IMR-90 (cell line): ENCODE results near the gene SLC3A2. TPM values are rescaled to one million over a fixed set of nuclear protein-coding genes. Genes with fewer than 3 reads are reported as not detected.

Experiments used
- ATAC-seq: fragments of 200-7000 bp; cut with Tn5 transposase; 2 replicates; pipeline ENCODE4 v1.9.1; 2020; ENCODE audit warnings: low read depth, mild to moderate bottlenecking, moderate library complexity
- BruUV-seq: library from RNA; stranded (reverse); fragments of 400-500 nt; replicated peaks from 2 replicates; lab custom pipeline; 2021; lab: Mats Ljungman, UMichigan
- CTCF ChIA-PET: fragments of 300-600 bp; formaldehyde crosslinking; extraction: SDS; loops from one replicate; lab custom pipeline; 2021; ENCODE audit warnings: antibody characterized with exemption; lab: Yijun Ruan, JAX
- POLR2A ChIA-PET: fragments of 300-600 bp; sonication (Branson Sonifier 250); formaldehyde crosslinking; loops from one replicate; lab custom pipeline; 2022; ENCODE audit warnings: antibody characterized with exemption; ENCODE audit not compliant: unreplicated experiment; lab: Charles Lee
- DNase-seq: peaks from one replicate; pipeline ENCODE4 v3.0.0; 2013
- H2AFZ ChIP-seq: replicated peaks from 2 replicates; pipeline ENCODE3; 2013; ENCODE audit warnings: low read length, mild to moderate bottlenecking; ENCODE audit not compliant: poor library complexity
- H2AK5ac ChIP-seq: 2 replicates; pipeline ENCODE4 v1.6.1; 2013; ENCODE audit warnings: low read depth, low read length, inconsistent platforms
- H2AK9ac ChIP-seq: replicated peaks from 2 replicates; pipeline ENCODE3; 2013; ENCODE audit warnings: mild to moderate bottlenecking, low read depth, low read length, moderate library complexity; ENCODE audit not compliant: poor library complexity
- H2BK120ac ChIP-seq: 2 replicates; pipeline ENCODE4 v1.6.1; 2013; ENCODE audit warnings: low read depth, low read length, inconsistent platforms
- H2BK15ac ChIP-seq: 3 replicates; pipeline ENCODE4 v1.6.1; 2013; ENCODE audit warnings: low read depth, low read length, inconsistent platforms
- H2BK20ac ChIP-seq: 2 replicates; pipeline ENCODE4 v1.6.1; 2013; ENCODE audit warnings: low read depth, mild to moderate bottlenecking, inconsistent platforms, low read length, moderate library complexity
- H2BK5ac ChIP-seq: 2 replicates; pipeline ENCODE4 v1.6.1; 2013; ENCODE audit warnings: mild to moderate bottlenecking, low read depth, low read length, inconsistent platforms; ENCODE audit not compliant: poor library complexity, severe bottlenecking
- H3K14ac ChIP-seq: replicated peaks from 2 replicates; pipeline ENCODE4 v1.6.1; 2013; ENCODE audit warnings: low read depth, low read length, inconsistent platforms
- H3K18ac ChIP-seq: 2 replicates; pipeline ENCODE4 v1.6.1; 2013; ENCODE audit warnings: low read depth, low read length, control low read depth
- H3K23ac ChIP-seq: 2 replicates; pipeline ENCODE4 v1.6.1; 2013; ENCODE audit warnings: low read depth, low read length, inconsistent platforms
- H3K27ac ChIP-seq: 2 replicates; pipeline ENCODE4 v1.5.1; 2013; ENCODE audit warnings: mild to moderate bottlenecking, control low read depth, low read length; ENCODE audit not compliant: insufficient read depth
- H3K27me3 ChIP-seq: 2 replicates; pipeline ENCODE4 v1.6.1; 2013; ENCODE audit warnings: low read length; ENCODE audit not compliant: control insufficient read depth, insufficient read depth
- H3K36me3 ChIP-seq: 2 replicates; pipeline ENCODE4 v1.6.1; 2013; ENCODE audit warnings: low read length, mixed read lengths; ENCODE audit not compliant: control insufficient read depth, insufficient read depth
- H3K4ac ChIP-seq: 2 replicates; pipeline ENCODE4 v1.6.1; 2013; ENCODE audit warnings: low read depth, low read length, inconsistent platforms
- H3K4me1 ChIP-seq: 2 replicates; pipeline ENCODE4 v1.6.1; 2013; ENCODE audit warnings: low read length, mixed read lengths; ENCODE audit not compliant: control insufficient read depth, insufficient read depth
- H3K4me2 ChIP-seq: 2 replicates; pipeline ENCODE4 v1.6.1; 2013; ENCODE audit warnings: low read depth, mild to moderate bottlenecking, control low read depth, low read length, moderate library complexity
- H3K4me3 ChIP-seq: 2 replicates; pipeline ENCODE4 v1.5.1; 2013; ENCODE audit warnings: low read depth, mild to moderate bottlenecking, control low read depth, low read length, moderate library complexity; ENCODE audit not compliant: insufficient read depth
- H3K56ac ChIP-seq: 2 replicates; pipeline ENCODE4 v1.6.1; 2013; ENCODE audit warnings: low read length, inconsistent platforms; ENCODE audit not compliant: insufficient read depth; ENCODE audit errors: extremely low read depth
- H3K79me1 ChIP-seq, 2 experiments: 2 replicates each; pipeline ENCODE4 v1.6.1; 2013; ENCODE audit warnings: low read length in 2 of 2, inconsistent platforms in 1 of 2, low read depth in 1 of 2
- H3K9ac ChIP-seq: 2 replicates; pipeline ENCODE4 v1.6.1; 2013; ENCODE audit warnings: low read depth, low read length, control low read depth
- H3K9me1 ChIP-seq: 2 replicates; pipeline ENCODE4 v1.6.1; 2013; ENCODE audit warnings: low read length, inconsistent platforms; ENCODE audit not compliant: insufficient read depth
- H3K9me3 ChIP-seq: 2 replicates; pipeline ENCODE4 v1.6.1; 2013; ENCODE audit warnings: low read length; ENCODE audit not compliant: control insufficient read depth, insufficient read depth
- H4K20me1 ChIP-seq: 2 replicates; pipeline ENCODE4 v1.6.1; 2013; ENCODE audit warnings: low read length, inconsistent platforms; ENCODE audit not compliant: insufficient read depth
- H4K5ac ChIP-seq: 2 replicates; pipeline ENCODE4 v1.6.1; 2013; ENCODE audit warnings: mild to moderate bottlenecking, low read depth, low read length, control low read depth
- H4K8ac ChIP-seq, 2 experiments: 2 replicates each; pipeline ENCODE4 v1.6.1; 2013; ENCODE audit warnings: low read depth in 2 of 2, low read length in 2 of 2, control low read depth in 1 of 2, inconsistent platforms in 1 of 2
- H4K91ac ChIP-seq: 2 replicates; pipeline ENCODE4 v1.6.1; 2013; ENCODE audit warnings: low read depth, low read length, inconsistent platforms; ENCODE audit not compliant: insufficient read depth
- BHLHE40 ChIP-seq: fragments of 150-350 bp; IDR thresholded peaks from 2 replicates; pipeline ENCODE4 v1.6.1; 2016; ENCODE audit warnings: mild to moderate bottlenecking, low read depth, low read length
- CEBPB ChIP-seq: IDR thresholded peaks from 2 replicates; pipeline ENCODE4 v1.6.1; 2012; ENCODE audit warnings: low read depth, low read length, improper control_type of control experiment
- CHD1 ChIP-seq: IDR thresholded peaks from 2 replicates; pipeline ENCODE4 v1.6.1; 2012; ENCODE audit warnings: low read depth, low read length, improper control_type of control experiment
- CTCF ChIP-seq: conservative IDR thresholded peaks from 2 replicates; pipeline ENCODE4 v1.5.1; 2012; ENCODE audit warnings: mild to moderate bottlenecking, low read depth, low read length, improper control_type of control experiment
- ELK1 ChIP-seq: fragments of 150-350 bp; IDR thresholded peaks from 2 replicates; pipeline ENCODE4 v1.6.1; 2016; ENCODE audit warnings: low read depth, mild to moderate bottlenecking, low read length, moderate library complexity, borderline replicate concordance
- FOS ChIP-seq: fragments of 150-350 bp; IDR thresholded peaks from 2 replicates; pipeline ENCODE4 v1.6.1; 2016; ENCODE audit warnings: low read depth, low read length
- MAFK ChIP-seq: IDR thresholded peaks from 2 replicates; pipeline ENCODE4 v1.6.1; 2012; ENCODE audit warnings: low read depth, low read length, improper control_type of control experiment
- MAZ ChIP-seq: IDR thresholded peaks from 2 replicates; pipeline ENCODE4 v1.6.1; 2012; ENCODE audit warnings: low read depth, mild to moderate bottlenecking, low read length, improper control_type of control experiment, moderate library complexity, borderline replicate concordance
- MXI1 ChIP-seq: IDR thresholded peaks from 2 replicates; pipeline ENCODE4 v1.6.1; 2012; ENCODE audit warnings: low read depth, mild to moderate bottlenecking, low read length, moderate library complexity, borderline replicate concordance
- NFE2L2 ChIP-seq: fragments of 150-350 bp; IDR thresholded peaks from 2 replicates; pipeline ENCODE4 v1.6.1; 2016; ENCODE audit warnings: low read depth, mild to moderate bottlenecking, low read length
- POLR2A ChIP-seq: IDR thresholded peaks from 2 replicates; pipeline ENCODE4 v1.6.1; 2012; ENCODE audit warnings: mild to moderate bottlenecking, low read depth, low read length
- RAD21 ChIP-seq: IDR thresholded peaks from 2 replicates; pipeline ENCODE4 v1.6.1; 2012; ENCODE audit warnings: low read length, improper control_type of control experiment
- RCOR1 ChIP-seq: IDR thresholded peaks from 2 replicates; pipeline ENCODE4 v1.6.1; 2012; ENCODE audit warnings: mild to moderate bottlenecking, low read length, improper control_type of control experiment; ENCODE audit not compliant: insufficient replicate concordance
- RFX5 ChIP-seq: IDR thresholded peaks from 2 replicates; pipeline ENCODE4 v1.8.0; 2012; ENCODE audit warnings: low read depth, mild to moderate bottlenecking, low read length, moderate library complexity
- SMC3 ChIP-seq: fragments of 150-350 bp; IDR thresholded peaks from 2 replicates; pipeline ENCODE4 v1.6.1; 2016; ENCODE audit warnings: low read depth, mild to moderate bottlenecking, antibody characterized with exemption, low read length, moderate library complexity
- USF2 ChIP-seq: fragments of 150-350 bp; IDR thresholded peaks from 2 replicates; pipeline ENCODE4 v1.6.1; 2017; ENCODE audit warnings: mild to moderate bottlenecking, antibody characterized with exemption, low read length, low read depth
- dilution Hi-C: fragments of 300-500 bp; cut with HindIII; formaldehyde crosslinking; loops from one replicate; pipeline ENCODE4 v1.14.3; 2018; ENCODE audit warnings: low sequenced_read_pairs; ENCODE audit not compliant: unreplicated experiment
- in situ Hi-C: fragments of 300-500 bp; cut with MboI; formaldehyde crosslinking; loops from 3 replicates; pipeline ENCODE4 v1.14.3; 2019; ENCODE audit warnings: low sequenced_read_pairs, inconsistent platforms, mixed read lengths
- intact Hi-C: fragments of 100-400 bp; cut with micrococcal nuclease; formaldehyde crosslinking; loops from 2 replicates; pipeline ENCODE4 v1.10.0; 2022
- polyA plus RNA-seq, 3 experiments: library from polyadenylated mRNA; depleted of rRNA; stranded (reverse); fragments of >200 nt; gene quantifications; 2 replicates each; pipeline ENCODE4 v1.2.3, GENCODE V29; 2012; ENCODE audit warnings: low replicate concordance in 1 of 3
- total RNA-seq: library from RNA; depleted of rRNA; stranded (reverse); fragments of >200 nt; gene quantifications from 2 replicates; pipeline ENCODE4 v1.2.3, GENCODE V29; 2012

Gene SLC3A2
- total and polyA plus RNA-seq, 2 of the 4 experiments (the other 2 are of a cell fraction): 140 to 239 TPM

- CTCF ChIA-PET: no interaction called here
- TF ChIP-seq CEBPB: no peak
- TF ChIP-seq RCOR1: no peak
- TF ChIP-seq FOS: no peak
- no peak for TF ChIP-seq RFX5
- no peak for TF ChIP-seq BHLHE40
- no peak for TF ChIP-seq MXI1
- TF ChIP-seq MAFK: no peak
- no peak for TF ChIP-seq NFE2L2
- no peak for TF ChIP-seq ELK1
- no peak for TF ChIP-seq CTCF
- TF ChIP-seq CHD1: no peak
- TF ChIP-seq POLR2A: no peak
- no peak for TF ChIP-seq USF2
- TF ChIP-seq MAZ: no peak
- TF ChIP-seq SMC3: no peak
- TF ChIP-seq RAD21: no peak
- Histone ChIP-seq H3K4me1 (no peaks in the 10 kb centered on the region; the same call in 1 of the 2 replicates), H2BK20ac (no peak overlapping the region), H2AK9ac (no peak overlapping the region), H3K79me1 (no peaks in the 10 kb centered on the region), H4K8ac (no peak overlapping the region), H3K9ac (no peak overlapping the region), H3K4me3 (no peak overlapping the region), H2BK5ac (no peak overlapping the region), H3K27me3 (peaks cover 10% of the 10 kb centered on the region; the same call in 1 of the 2 replicates), H3K23ac (no peak overlapping the region), H3K4me2 (no peak overlapping the region), H4K20me1 (no peaks in the 10 kb centered on the region), H3K14ac (no peak overlapping the region), H3K9me3 (no peaks in the 10 kb centered on the region), H3K36me3 (no peaks in the 10 kb centered on the region), H4K5ac (no peak overlapping the region), H3K27ac (no peak overlapping the region), H3K4ac (no peak overlapping the region), H2BK15ac (no peak overlapping the region), H2BK120ac (no peak overlapping the region), H3K18ac (no peak overlapping the region), H4K91ac (no peak overlapping the region), H2AFZ (no peak overlapping the region), H3K9me1 (no peaks in the 10 kb centered on the region), H2AK5ac (no peak overlapping the region), H3K56ac (no peak overlapping the region)
- dilution Hi-C loops: no loop called here
- ATAC-seq (no peak), DNase-seq (no peak)
- no TSS peak for BruUV-seq
- POLR2A ChIA-PET: no interaction called here
- intact Hi-C loops: no loop called here
- in situ Hi-C loops: loop anchor here (25.0 kb wide), 1 partner anchor 764 kb away; the partner anchor contains the start of gene ATL3
These were observed 17.3 kb downstream of the SLC3A2 start for GRCh38 chr11:62898027-62898426.
